HCT116 (cell line): ENCODE results near the gene PLBD2. TPM values are rescaled to one million over a fixed set of nuclear protein-coding genes. Genes with fewer than 3 reads are reported as not detected.

Source experiments
- ATAC-seq: fragments of 200-7000 bp; cut with Tn5 transposase; 2 replicates; pipeline ENCODE4 v1.9.1; 2020; ENCODE audit warnings: mild to moderate bottlenecking, moderate library complexity
- BruUV-seq: library from RNA; stranded (reverse); fragments of 400-500 nt; replicated peaks from 2 replicates; lab custom pipeline; 2021; lab: Mats Ljungman, UMichigan
- CTCF ChIA-PET: fragments of 300-600 bp; sonication (Branson Sonifier 250); formaldehyde crosslinking; loops from one replicate; lab custom pipeline; 2021; ENCODE audit warnings: antibody characterized with exemption; lab: Charles Lee
- POLR2A ChIA-PET: fragments of 300-600, 350-600 bp; sonication (Branson Sonifier 250); formaldehyde crosslinking; loops from one replicate; lab custom pipeline; 2021; ENCODE audit warnings: antibody characterized with exemption; lab: Charles Lee
- RAD21 ChIA-PET, 2 experiments: fragments of 300-600 bp; sonication (Branson Sonifier 250); formaldehyde crosslinking; loops; one replicate each; lab custom pipeline; 2023; ENCODE audit warnings: low total read pairs in 2 of 2; ENCODE audit not compliant: uncharacterized antibody in 2 of 2, unreplicated experiment in 2 of 2, low non-redundant PET in 1 of 2; lab: Charles Lee
- DNase-seq: peaks from one replicate; pipeline ENCODE4 v3.0.0-alpha.2; 2010; ENCODE audit warnings: low read depth, low spot score
- H2AFZ ChIP-seq: fragments of 200-600 bp; shearing (Covaris generic), sonication (generic); 2 replicates; pipeline ENCODE4 v1.6.1; 2017; ENCODE audit warnings: low read depth, mixed run types, mixed read lengths, antibody characterized with exemption, low read length; ENCODE audit not compliant: poor library complexity, severe bottlenecking
- H3K27ac ChIP-seq: 2 replicates; pipeline ENCODE4 v1.5.1; 2012; ENCODE audit warnings: low read depth, low read length
- H3K27me3 ChIP-seq: fragments of 200-600 bp; sonication (generic); 2 replicates; pipeline ENCODE4 v1.6.1; 2016; ENCODE audit warnings: mixed run types, low read length, mixed read lengths; ENCODE audit not compliant: insufficient read depth
- H3K36me3 ChIP-seq, 2 experiments: fragments of 200-500 bp in 1 of 2; fragments of 200-600 bp in 1 of 2; sonication (Bioruptor generic) in 1 of 2; sonication (generic) in 1 of 2; 2 replicates each; pipeline versions ENCODE4 v1.5.1 to v1.6.1; 2014 to 2016; ENCODE audit warnings: low read length in 2 of 2, inconsistent platforms in 1 of 2, mixed read lengths in 1 of 2, mixed run types in 1 of 2; ENCODE audit not compliant: insufficient read depth in 2 of 2, control insufficient read depth in 1 of 2
- H3K4me1 ChIP-seq, 2 experiments: fragments of 200-600 bp in 1 of 2; sonication (generic) in 1 of 2; 2 replicates each; pipeline versions ENCODE4 v1.5.1 to v1.6.1; 2012 to 2017; ENCODE audit warnings: low read length in 2 of 2, inconsistent platforms in 1 of 2, mild to moderate bottlenecking in 1 of 2, mixed read lengths in 1 of 2, mixed run types in 1 of 2, moderate library complexity in 1 of 2; ENCODE audit not compliant: insufficient read depth in 2 of 2, control insufficient read depth in 1 of 2
- H3K4me2 ChIP-seq: fragments of 200-600 bp; sonication (generic); 2 replicates; pipeline ENCODE4 v1.6.1; 2017; ENCODE audit warnings: mixed run types, low read length, mixed read lengths
- H3K4me3 ChIP-seq, 2 experiments: fragments of 200-600 bp in 1 of 2; sonication (generic) in 1 of 2; replicated peaks in 1 of 2; 2 replicates each; pipeline ENCODE4 v1.5.1; 2011 to 2016; ENCODE audit warnings: low read length in 2 of 2, control low read depth in 1 of 2, low read depth in 1 of 2, mild to moderate bottlenecking in 1 of 2, mixed read lengths in 1 of 2, mixed run types in 1 of 2
- H3K79me2 ChIP-seq: fragments of 200-600 bp; sonication (generic); 2 replicates; pipeline ENCODE4 v1.6.1; 2017; ENCODE audit warnings: mild to moderate bottlenecking, mixed run types, low read length, moderate library complexity, mixed read lengths; ENCODE audit not compliant: insufficient read depth
- H3K9ac ChIP-seq: fragments of 200-600 bp; sonication (generic); 2 replicates; pipeline ENCODE4 v1.6.1; 2016; ENCODE audit warnings: low read length, mixed read lengths
- H3K9me2 ChIP-seq: fragments of 200-600 bp; sonication (generic), shearing (Covaris generic); 2 replicates; pipeline ENCODE4 v1.6.1; 2017; ENCODE audit warnings: mixed run types, mild to moderate bottlenecking, moderate library complexity; ENCODE audit not compliant: insufficient read depth
- H3K9me3 ChIP-seq, 2 experiments: fragments of 200-500 bp in 1 of 2; fragments of 200-600 bp in 1 of 2; sonication (Bioruptor generic) in 1 of 2; sonication (generic) in 1 of 2; 2 replicates each; pipeline ENCODE4 v1.6.1; 2014 to 2017; ENCODE audit warnings: low read length in 2 of 2, mixed read lengths in 2 of 2, inconsistent platforms in 1 of 2, low read depth in 1 of 2, mild to moderate bottlenecking in 1 of 2, mixed run types in 1 of 2, moderate library complexity in 1 of 2; ENCODE audit not compliant: control insufficient read depth in 1 of 2, insufficient read depth in 1 of 2
- H4K20me1 ChIP-seq: fragments of 200-600 bp; sonication (generic), shearing (Covaris generic); 2 replicates; pipeline ENCODE4 v1.6.1; 2017; ENCODE audit warnings: mixed run types, mild to moderate bottlenecking, moderate library complexity; ENCODE audit not compliant: insufficient read depth
- CEBPB ChIP-seq: IDR thresholded peaks from 2 replicates; pipeline ENCODE4 v1.6.1; 2012; ENCODE audit warnings: low read depth
- CTCF ChIP-seq, 3 experiments: fragments of 200-600 bp in 1 of 3; sonication (generic) in 1 of 3; IDR thresholded peaks in 2 of 3; conservative IDR thresholded peaks in 1 of 3; 2 replicates each; pipeline ENCODE4 v1.5.1; 2012 to 2017; ENCODE audit warnings: low read depth in 2 of 3, low read length in 2 of 3, antibody characterized with exemption in 1 of 3, borderline replicate concordance in 1 of 3, control low read depth in 1 of 3, mild to moderate bottlenecking in 1 of 3, mixed read lengths in 1 of 3, mixed run types in 1 of 3, moderate library complexity in 1 of 3; ENCODE audit not compliant: insufficient read depth in 1 of 3
- EGR1 ChIP-seq: IDR thresholded peaks from 2 replicates; pipeline ENCODE4 v1.6.1; 2012; ENCODE audit warnings: low read depth
- ELF1 ChIP-seq: IDR thresholded peaks from 2 replicates; pipeline ENCODE4 v1.6.1; 2012; ENCODE audit warnings: low read depth, borderline replicate concordance
- EZH2 ChIP-seq: fragments of 200-600 bp; sonication (generic); IDR thresholded peaks from 2 replicates; pipeline ENCODE4 v1.6.1; 2017; ENCODE audit warnings: antibody characterized with exemption, mixed run types
- EZH2phosphoT487 ChIP-seq: fragments of 200-600 bp; IDR thresholded peaks from 2 replicates; pipeline ENCODE4 v1.6.1; 2018; ENCODE audit warnings: antibody characterized with exemption, borderline replicate concordance
- FOSL1 ChIP-seq: IDR thresholded peaks from 2 replicates; pipeline ENCODE4 v1.6.1; 2012; ENCODE audit warnings: low read depth
- POLR2A ChIP-seq: IDR thresholded peaks from 2 replicates; pipeline ENCODE4 v1.7.0; 2011; ENCODE audit warnings: borderline replicate concordance; ENCODE audit not compliant: insufficient read depth, insufficient read length; ENCODE audit errors: extremely low read depth
- RAD21 ChIP-seq: IDR thresholded peaks from 2 replicates; pipeline ENCODE4 v1.6.1; 2012; ENCODE audit warnings: low read depth, mild to moderate bottlenecking
- SRF ChIP-seq: IDR thresholded peaks from 2 replicates; pipeline ENCODE4 v1.6.1; 2012; ENCODE audit warnings: low read depth
- YY1 ChIP-seq: IDR thresholded peaks from 2 replicates; pipeline ENCODE4 v1.6.1; 2011; ENCODE audit warnings: low read length, low read depth, moderate library complexity, mild to moderate bottlenecking; ENCODE audit not compliant: insufficient replicate concordance; ENCODE audit errors: extremely low read depth
- ZBTB33 ChIP-seq: IDR thresholded peaks from 2 replicates; pipeline ENCODE4 v1.6.1; 2011; ENCODE audit warnings: mild to moderate bottlenecking, low read length, moderate library complexity; ENCODE audit not compliant: insufficient replicate concordance; ENCODE audit errors: extremely low read depth
- intact Hi-C: fragments of 100-400 bp; cut with micrococcal nuclease; formaldehyde crosslinking; loops from 2 replicates; pipeline ENCODE4 v1.10.0; 2022
- total RNA-seq: library from RNA; stranded (reverse); gene quantifications from one replicate; pipeline ENCODE4 v1.2.1, GENCODE V29; 2021; ENCODE audit not compliant: unreplicated experiment

The PLBD2 gene
- total RNA-seq, 1 experiment from 2014 or later: 45.0 TPM

DNA sequence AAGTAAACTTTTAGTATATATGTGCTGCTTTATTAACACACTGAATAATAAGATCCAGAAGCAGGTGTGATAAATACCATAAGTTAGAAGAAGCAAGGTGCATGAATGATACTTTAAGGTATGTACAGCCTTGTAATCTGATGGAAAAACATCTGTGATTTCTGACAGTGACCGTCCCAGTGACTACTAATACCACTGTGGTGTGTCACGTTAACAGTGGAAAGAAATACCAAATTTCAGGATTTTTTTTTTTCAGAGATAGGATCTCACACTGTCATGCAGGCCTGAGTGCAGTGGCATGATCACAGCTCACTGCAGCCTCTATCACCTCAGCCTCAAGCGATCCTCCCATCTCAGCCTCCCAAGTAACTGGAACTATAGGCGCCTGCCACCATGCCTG lies 23.8 kb downstream of the PLBD2 start:
- Histone ChIP-seq H3K4me1 (no peaks in the 10 kb centered on the region), H3K27ac (no peak overlapping the region), H4K20me1 (no peaks in the 10 kb centered on the region), H3K79me2 (no peaks in the 10 kb centered on the region), H3K4me2 (no peak overlapping the region), H3K36me3 (peaks cover 5 to 10% of the 10 kb centered on the region in 2 experiments; a peak in 3 of 4 replicates), H3K4me3 (no peak overlapping the region), H3K27me3 (no peaks in the 10 kb centered on the region), H3K9ac (no peak overlapping the region), H3K9me2 (no peaks in the 10 kb centered on the region), H2AFZ (no peak overlapping the region), H3K9me3 (no peaks in the 10 kb centered on the region)
- intact Hi-C loops: no loop called here
- DNase-seq (no peak), ATAC-seq (no peak)
- TF ChIP-seq CTCF (IDR thresholded peaks at IDR 0.05 in 2 of 3, conservative IDR thresholded peaks at IDR 0.05 in 1 of 3; ENCODE audit: borderline replicate concordance in 1 of 3, insufficient read depth in 1 of 3, low read depth in 2 of 3, low read length in 2 of 3): no peak
- TF ChIP-seq EZH2: no peak
- no peak for TF ChIP-seq RAD21
- no peak for TF ChIP-seq POLR2A
- TF ChIP-seq FOSL1: no peak
- no peak for TF ChIP-seq EGR1
- no peak for TF ChIP-seq YY1
- TF ChIP-seq CEBPB: no peak
- TF ChIP-seq SRF: no peak
- TF ChIP-seq ZBTB33: no peak
- TF ChIP-seq EZH2phosphoT487: no peak
- TF ChIP-seq ELF1: no peak
- CTCF ChIA-PET: no interaction called here
- RAD21 ChIA-PET: no interaction called here
- POLR2A ChIA-PET: no interaction called here
- BruUV-seq: no TSS peak
